Measurements from ENCODE around the gene BCR.
A peak's percentile ranks its signal among the peaks of the same experiment; 100 is the strongest.

Gene BCR

DNA sequence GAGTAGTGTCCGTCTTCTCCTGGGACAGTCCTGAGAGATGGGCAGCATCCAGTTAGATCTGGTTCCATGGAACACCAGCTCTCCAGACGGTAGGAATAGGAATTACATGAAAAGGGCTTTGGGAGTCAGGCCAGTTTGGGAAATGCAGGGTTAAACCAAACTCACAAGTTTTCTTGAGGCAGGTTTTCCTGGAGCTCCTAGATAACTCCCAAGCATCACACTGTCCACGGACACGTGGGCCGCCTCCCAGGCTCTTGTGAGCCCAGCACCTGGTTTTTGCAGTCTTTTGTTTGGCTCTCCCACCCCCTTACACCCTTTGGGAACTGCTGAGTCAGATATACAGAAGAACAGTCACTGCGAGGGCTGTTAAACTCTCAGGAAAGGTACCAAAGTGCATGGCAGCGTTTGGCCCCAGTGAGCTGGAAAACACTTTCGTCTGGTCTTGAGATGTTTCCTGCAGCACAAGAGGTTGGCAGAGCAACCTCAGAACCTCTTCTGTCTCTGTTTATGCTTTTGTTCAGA lies 90.0 kb downstream of the BCR start:
- Mint-ChIP-seq H3K36me3 (ENCODE audit: low read depth) (peaks cover 47% of the 10 kb centered on the region), H3K9me3 (no peaks in the 10 kb centered on the region), H3K27me3 (ENCODE audit: low read depth) (no peaks in the 10 kb centered on the region), H3K4me1 (peaks cover 15% of the 10 kb centered on the region), H3K4me3 (no peak overlapping the region), H3K27ac (peak overlapping the region in 1 of 3 experiments; percentile 86)
- TF ChIP-seq, protein P1, sequence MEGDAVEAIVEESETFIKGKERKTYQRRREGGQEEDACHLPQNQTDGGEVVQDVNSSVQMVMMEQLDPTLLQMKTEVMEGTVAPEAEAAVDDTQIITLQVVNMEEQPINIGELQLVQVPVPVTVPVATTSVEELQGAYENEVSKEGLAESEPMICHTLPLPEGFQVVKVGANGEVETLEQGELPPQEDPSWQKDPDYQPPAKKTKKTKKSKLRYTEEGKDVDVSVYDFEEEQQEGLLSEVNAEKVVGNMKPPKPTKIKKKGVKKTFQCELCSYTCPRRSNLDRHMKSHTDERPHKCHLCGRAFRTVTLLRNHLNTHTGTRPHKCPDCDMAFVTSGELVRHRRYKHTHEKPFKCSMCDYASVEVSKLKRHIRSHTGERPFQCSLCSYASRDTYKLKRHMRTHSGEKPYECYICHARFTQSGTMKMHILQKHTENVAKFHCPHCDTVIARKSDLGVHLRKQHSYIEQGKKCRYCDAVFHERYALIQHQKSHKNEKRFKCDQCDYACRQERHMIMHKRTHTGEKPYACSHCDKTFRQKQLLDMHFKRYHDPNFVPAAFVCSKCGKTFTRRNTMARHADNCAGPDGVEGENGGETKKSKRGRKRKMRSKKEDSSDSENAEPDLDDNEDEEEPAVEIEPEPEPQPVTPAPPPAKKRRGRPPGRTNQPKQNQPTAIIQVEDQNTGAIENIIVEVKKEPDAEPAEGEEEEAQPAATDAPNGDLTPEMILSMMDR (IDR thresholded peaks at IDR 0.05; ENCODE audit: unreplicated experiment in 3 of 3): peak in 2 of 3 experiments; percentile 22 to 27

- no peaks in the 10 kb centered on the region for H3K9me3 Mint-ChIP-seq
- H3K36me3 Mint-ChIP-seq (ENCODE audit: low read depth): peaks cover 48% of the 10 kb centered on the region
- H3K27me3 Mint-ChIP-seq (ENCODE audit: low read depth): no peaks in the 10 kb centered on the region
- TF ChIP-seq, protein P1 (IDR thresholded peaks at IDR 0.05; ENCODE audit: unreplicated experiment in 3 of 3): no peak
- H3K27ac Mint-ChIP-seq: peak overlapping the region in 1 of 3 experiments; percentile 86
- no peak overlapping the region for H3K4me3 Mint-ChIP-seq
- H3K4me1 Mint-ChIP-seq: peaks cover 15% of the 10 kb centered on the region
Observed at GRCh38 chr22:23270798-23271596, 90.7 kb downstream of the BCR start.

- no peaks in the 10 kb centered on the region for H3K27me3 Mint-ChIP-seq (ENCODE audit: low read depth)
- no peaks in the 10 kb centered on the region for H3K9me3 Mint-ChIP-seq
- TF ChIP-seq, protein P1 (IDR thresholded peaks at IDR 0.05; ENCODE audit: unreplicated experiment in 3 of 3): no peak
- H3K27ac Mint-ChIP-seq: no peak overlapping the region
- H3K4me3 Mint-ChIP-seq: no peak overlapping the region
- peaks cover 15% of the 10 kb centered on the region for H3K4me1 Mint-ChIP-seq
- H3K36me3 Mint-ChIP-seq (ENCODE audit: low read depth): peaks cover 47% of the 10 kb centered on the region
Observed at GRCh38 chr22:23271597-23271908, 91.2 kb downstream of the BCR start.

DNA sequence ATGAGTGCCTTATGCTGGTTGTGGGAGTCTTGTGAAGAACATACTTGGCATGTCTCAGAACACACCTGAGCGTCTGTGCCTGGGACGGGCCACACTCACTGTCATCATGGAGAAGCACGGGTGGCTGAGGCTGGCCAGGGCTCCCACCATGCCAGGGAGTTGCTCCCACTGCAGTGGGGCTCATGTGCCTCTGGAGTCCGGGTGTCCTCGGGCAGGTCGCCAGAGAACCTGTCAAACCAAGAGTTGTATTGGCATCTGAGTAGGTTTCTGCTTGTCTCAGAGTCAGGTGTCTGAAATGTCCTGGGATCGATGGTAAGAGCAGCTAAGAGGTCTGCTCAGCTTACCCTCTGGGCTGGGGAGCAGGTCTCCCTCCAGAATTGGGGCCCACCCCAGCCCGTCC lies 92.1 kb downstream of the BCR start:
- TF ChIP-seq, protein P1 (IDR thresholded peaks at IDR 0.05; ENCODE audit: unreplicated experiment in 3 of 3): no peak
- H3K36me3 Mint-ChIP-seq (ENCODE audit: low read depth): peaks cover 47% of the 10 kb centered on the region
- H3K4me3 Mint-ChIP-seq: no peak overlapping the region
- H3K27me3 Mint-ChIP-seq (ENCODE audit: low read depth): no peaks in the 10 kb centered on the region
- no peak overlapping the region for H3K27ac Mint-ChIP-seq
- H3K4me1 Mint-ChIP-seq: peaks cover 15% of the 10 kb centered on the region
- no peaks in the 10 kb centered on the region for H3K9me3 Mint-ChIP-seq

DNA sequence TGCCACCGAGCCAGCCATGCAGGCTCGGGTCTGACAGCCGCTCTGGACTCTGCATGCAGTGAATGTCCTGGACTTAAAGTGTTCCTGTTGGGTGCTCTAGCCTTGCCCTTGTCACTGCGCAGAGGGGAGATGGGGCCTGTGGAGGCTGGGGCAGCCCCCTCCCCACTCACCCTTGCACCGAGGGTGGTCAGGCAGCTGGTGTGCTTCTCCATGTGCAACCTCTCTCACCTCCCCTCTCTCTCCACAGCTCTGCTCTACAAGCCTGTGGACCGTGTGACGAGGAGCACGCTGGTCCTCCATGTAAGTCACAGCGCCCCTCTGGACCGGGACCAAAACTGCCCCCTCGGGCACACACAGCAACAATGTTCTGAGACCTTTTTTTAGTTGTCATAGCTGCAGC lies 92.5 kb downstream of the BCR start:
- H3K36me3 Mint-ChIP-seq (ENCODE audit: low read depth): peaks cover 47% of the 10 kb centered on the region

More for the DNA sequence above, 92.5 kb downstream of the BCR start:
- no peaks in the 10 kb centered on the region for H3K27me3 Mint-ChIP-seq (ENCODE audit: low read depth)
- TF ChIP-seq, protein P1 (IDR thresholded peaks at IDR 0.05; ENCODE audit: unreplicated experiment in 3 of 3): no peak
- H3K4me3 Mint-ChIP-seq: no peak overlapping the region
- H3K9me3 Mint-ChIP-seq: no peaks in the 10 kb centered on the region
- peaks cover 15% of the 10 kb centered on the region for H3K4me1 Mint-ChIP-seq
- H3K27ac Mint-ChIP-seq: no peak overlapping the region
